ENCODE results near the gene PDE4D. TPM values are rescaled to one million over a fixed set of nuclear protein-coding genes. Genes with fewer than 3 reads are reported as not detected.

The PDE4D gene
- total RNA-seq, 1 experiment from 2014 or later = 3.6 TPM

- no peak overlapping the region for H3K9ac ChIP-seq (ENCODE audit: low read length)
- H4K20me1 ChIP-seq (ENCODE audit: low read length) = no peaks in the 10 kb centered on the region
- intact Hi-C loops (cut with micrococcal nuclease) = no loop called here
- no TSS peak for BruUV-seq (replicated peaks)
- CTCF ChIA-PET = no interaction called here
- no peaks in the 10 kb centered on the region for H3K4me1 ChIP-seq (ENCODE audit: insufficient read depth, low read length)
- no peak for DNase-seq
- H3K4me3 ChIP-seq (ENCODE audit: low read length) = no peak overlapping the region
- ATAC-seq = no peak
- no peaks in the 10 kb centered on the region for H3K9me2 ChIP-seq (replicated peaks; ENCODE audit: low read length)
- H3K36me3 ChIP-seq (ENCODE audit: low read depth, low read length) = no peaks in the 10 kb centered on the region
- H3F3A ChIP-seq (ENCODE audit: low read length, unreplicated experiment) = no peaks in the 10 kb centered on the region
- TF ChIP-seq CTCF (conservative IDR thresholded peaks at IDR 0.05; ENCODE audit: low read depth, low read length) = no peak
- TF ChIP-seq EZH2 (IDR thresholded peaks at IDR 0.05; ENCODE audit: low read length, unreplicated experiment) = no peak
- TF ChIP-seq EZH2phosphoT487 (IDR thresholded peaks at IDR 0.05; ENCODE audit: borderline replicate concordance, low read length) = no peak
- no peaks in the 10 kb centered on the region for H3K27me3 ChIP-seq (ENCODE audit: low read length)
- no peak overlapping the region for H3K4me2 ChIP-seq (ENCODE audit: low read length)
- POLR2A ChIA-PET (ENCODE audit: unreplicated experiment) = no interaction called here
- H2AFZ ChIP-seq (ENCODE audit: low read length) = no peak overlapping the region
- no peaks in the 10 kb centered on the region for H3K79me2 ChIP-seq (ENCODE audit: low read length)
- no peaks in the 10 kb centered on the region for H3K9me3 ChIP-seq (ENCODE audit: low read length)
- H3K27ac ChIP-seq (ENCODE audit: low read length) = no peak overlapping the region
These were observed 639.4 kb downstream of the PDE4D start for GRCh38 chr5:59254055-59254687.

GRCh38 chr5:59253625-59254024, 639.9 kb downstream of the PDE4D start:
- Histone ChIP-seq H3K36me3 (ENCODE audit: low read depth, low read length) (no peaks in the 10 kb centered on the region), H3K9me3 (ENCODE audit: low read length) (no peaks in the 10 kb centered on the region), H2AFZ (ENCODE audit: low read length) (no peak overlapping the region), H4K20me1 (ENCODE audit: low read length) (no peaks in the 10 kb centered on the region), H3K79me2 (ENCODE audit: low read length) (no peaks in the 10 kb centered on the region), H3K27me3 (ENCODE audit: low read length) (no peaks in the 10 kb centered on the region), H3K4me3 (ENCODE audit: low read length) (no peak overlapping the region), H3K9me2 (replicated peaks; ENCODE audit: low read length) (no peaks in the 10 kb centered on the region), H3K27ac (ENCODE audit: low read length) (no peak overlapping the region), H3K9ac (ENCODE audit: low read length) (no peak overlapping the region), H3K4me2 (ENCODE audit: low read length) (no peak overlapping the region), H3F3A (ENCODE audit: low read length, unreplicated experiment) (no peaks in the 10 kb centered on the region), H3K4me1 (ENCODE audit: insufficient read depth, low read length) (no peaks in the 10 kb centered on the region)
- POLR2A ChIA-PET (ENCODE audit: unreplicated experiment) = no interaction called here
- no TSS peak for BruUV-seq (replicated peaks)
- TF ChIP-seq EZH2phosphoT487 (IDR thresholded peaks at IDR 0.05; ENCODE audit: borderline replicate concordance, low read length) = no peak
- TF ChIP-seq EZH2 (IDR thresholded peaks at IDR 0.05; ENCODE audit: low read length, unreplicated experiment) = no peak
- TF ChIP-seq CTCF (conservative IDR thresholded peaks at IDR 0.05; ENCODE audit: low read depth, low read length) = no peak
- CTCF ChIA-PET = no interaction called here
- ATAC-seq = no peak
- intact Hi-C loops (cut with micrococcal nuclease) = no loop called here
- no peak for DNase-seq

DNA sequence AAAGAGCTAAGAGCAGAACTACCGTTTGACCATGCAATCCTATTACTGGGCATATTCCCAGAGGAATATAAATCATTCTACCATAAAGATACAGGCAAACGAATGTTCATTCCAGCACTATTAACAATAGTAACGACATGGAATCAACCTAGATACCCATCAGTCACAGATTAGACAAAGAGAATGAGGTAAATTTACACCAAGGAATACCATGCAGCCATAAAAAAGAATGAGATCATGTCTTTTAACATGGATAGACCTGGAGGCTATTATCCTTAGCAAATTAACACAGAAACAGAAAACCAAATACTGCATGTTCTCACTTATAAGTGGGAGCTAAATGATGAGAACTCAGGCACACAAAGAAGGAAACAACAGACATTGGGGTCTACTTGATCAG, 641.9 kb downstream of the PDE4D start:
- ChIA-PET POLR2A (ENCODE audit: unreplicated experiment) (interaction anchor here (0.6 kb wide), 1 partner anchor 758 kb away, joined by 3 read pairs; no protein-coding TSS in a partner anchor), CTCF (no interaction called here)
- Histone ChIP-seq H3F3A (ENCODE audit: low read length, unreplicated experiment) (no peaks in the 10 kb centered on the region), H3K4me2 (ENCODE audit: low read length) (no peak overlapping the region), H3K4me3 (ENCODE audit: low read length) (no peak overlapping the region), H3K9me2 (replicated peaks; ENCODE audit: low read length) (no peaks in the 10 kb centered on the region), H3K27ac (ENCODE audit: low read length) (no peak overlapping the region), H3K4me1 (ENCODE audit: insufficient read depth, low read length) (peaks cover 6% of the 10 kb centered on the region; the same call in 1 of the 2 replicates), H3K79me2 (ENCODE audit: low read length) (no peaks in the 10 kb centered on the region), H2AFZ (ENCODE audit: low read length) (no peak overlapping the region), H3K9me3 (ENCODE audit: low read length) (no peaks in the 10 kb centered on the region), H3K36me3 (ENCODE audit: low read depth, low read length) (no peaks in the 10 kb centered on the region), H3K9ac (ENCODE audit: low read length) (no peak overlapping the region), H3K27me3 (ENCODE audit: low read length) (no peaks in the 10 kb centered on the region), H4K20me1 (ENCODE audit: low read length) (no peaks in the 10 kb centered on the region)
- no peak for ATAC-seq
- no peak for DNase-seq
- intact Hi-C loops (cut with micrococcal nuclease) = no loop called here
- no peak for TF ChIP-seq CTCF (conservative IDR thresholded peaks at IDR 0.05; ENCODE audit: low read depth, low read length)
- TF ChIP-seq EZH2 (IDR thresholded peaks at IDR 0.05; ENCODE audit: low read length, unreplicated experiment) = no peak
- TF ChIP-seq EZH2phosphoT487 (IDR thresholded peaks at IDR 0.05; ENCODE audit: borderline replicate concordance, low read length) = no peak
- BruUV-seq (replicated peaks) = no TSS peak
